GM19025 (cell line): ENCODE measurements around the gene SOX5.
"Not testable (repeated sequence)": the region's sequence is repeated elsewhere in the genome, so short reads cannot be mapped to it uniquely, and the experiment has no call there.

Source experiments
- ATAC-seq: cut with Tn5 transposase; IDR thresholded peaks from one replicate; pipeline ENCODE4 v1.9.1; 2021; ENCODE audit warnings: mild to moderate bottlenecking, low read depth, moderate library complexity; ENCODE audit not compliant: unreplicated experiment

SOX5 gene

GRCh38 chr12:23911574-23911973 lies 37.9 kb downstream of the SOX5 start:
- peak; percentile 72 for ATAC-seq

- ATAC-seq, result no peak
Measured at GRCh38 chr12:23909551-23909950, 39.9 kb downstream of the SOX5 start.

GRCh38 chr12:23906329-23906728 lies 43.1 kb downstream of the SOX5 start:
- ATAC-seq, result no peak

GRCh38 chr12:23899434-23899833 lies 50.0 kb downstream of the SOX5 start:
- ATAC-seq, result no peak

- ATAC-seq, result no peak
Measured at GRCh38 chr12:23898121-23898520, 51.3 kb downstream of the SOX5 start.

GRCh38 chr12:23895792-23896218 lies 53.7 kb downstream of the SOX5 start:
- no peak for ATAC-seq

GRCh38 chr12:23893611-23894010 lies 55.9 kb downstream of the SOX5 start:
- ATAC-seq, result no peak

GRCh38 chr12:23891115-23891514 lies 58.4 kb downstream of the SOX5 start:
- no peak for ATAC-seq

- ATAC-seq, result no peak
Measured at GRCh38 chr12:23889069-23889440, 60.4 kb downstream of the SOX5 start.

GRCh38 chr12:23888396-23889068 lies 60.9 kb downstream of the SOX5 start:
- no peak for ATAC-seq

- ATAC-seq, result no peak
Measured at GRCh38 chr12:23887055-23887835, 62.2 kb downstream of the SOX5 start.

GRCh38 chr12:23885394-23885793 lies 64.1 kb downstream of the SOX5 start:
- ATAC-seq, result no peak

GRCh38 chr12:23884909-23885308 lies 64.6 kb downstream of the SOX5 start:
- no peak for ATAC-seq

- ATAC-seq, result no peak
Measured at GRCh38 chr12:23880988-23881387, 68.5 kb downstream of the SOX5 start.

- ATAC-seq, result not testable (repeated sequence)
Measured at GRCh38 chr12:23876618-23877017, 72.9 kb downstream of the SOX5 start.

- no peak for ATAC-seq
Measured at GRCh38 chr12:23867794-23868193, 81.7 kb downstream of the SOX5 start.

GRCh38 chr12:23862701-23863100 lies 86.8 kb downstream of the SOX5 start:
- no peak for ATAC-seq

GRCh38 chr12:23860019-23860418 lies 89.5 kb downstream of the SOX5 start:
- ATAC-seq, result no peak

GRCh38 chr12:23857178-23857577 lies 92.3 kb downstream of the SOX5 start:
- no peak for ATAC-seq

GRCh38 chr12:23855813-23856212 lies 93.7 kb downstream of the SOX5 start:
- peak; percentile 58 for ATAC-seq

GRCh38 chr12:23854598-23854997 lies 94.9 kb downstream of the SOX5 start:
- ATAC-seq, result no peak

- ATAC-seq, result no peak
Measured at GRCh38 chr12:23853640-23854039, 95.8 kb downstream of the SOX5 start.
